HCT116 (cell line): Measurements from ENCODE around the gene NPIPA1. TPM values are rescaled to one million over a fixed set of nuclear protein-coding genes. Genes with fewer than 3 reads are reported as not detected.
"Not testable (repeated sequence)": the region's sequence is repeated elsewhere in the genome, so short reads cannot be mapped to it uniquely, and the experiment has no call there.

Source experiments
- ATAC-seq: fragments of 200-7000 bp; cut with Tn5 transposase; 2 replicates; pipeline ENCODE4 v1.9.1; 2020; ENCODE audit warnings: mild to moderate bottlenecking, moderate library complexity
- BruUV-seq: library from RNA; stranded (reverse); fragments of 400-500 nt; replicated peaks from 2 replicates; lab custom pipeline; 2021; lab: Mats Ljungman, UMichigan
- CTCF ChIA-PET: fragments of 300-600 bp; sonication (Branson Sonifier 250); formaldehyde crosslinking; loops from one replicate; lab custom pipeline; 2021; ENCODE audit warnings: antibody characterized with exemption; lab: Charles Lee
- POLR2A ChIA-PET: fragments of 300-600, 350-600 bp; sonication (Branson Sonifier 250); formaldehyde crosslinking; loops from one replicate; lab custom pipeline; 2021; ENCODE audit warnings: antibody characterized with exemption; lab: Charles Lee
- RAD21 ChIA-PET, 2 experiments: fragments of 300-600 bp; sonication (Branson Sonifier 250); formaldehyde crosslinking; loops; one replicate each; lab custom pipeline; 2023; ENCODE audit warnings: low total read pairs in 2 of 2; ENCODE audit not compliant: uncharacterized antibody in 2 of 2, unreplicated experiment in 2 of 2, low non-redundant PET in 1 of 2; lab: Charles Lee
- DNase-seq: peaks from one replicate; pipeline ENCODE4 v3.0.0-alpha.2; 2010; ENCODE audit warnings: low read depth, low spot score
- H2AFZ ChIP-seq: fragments of 200-600 bp; shearing (Covaris generic), sonication (generic); 2 replicates; pipeline ENCODE4 v1.6.1; 2017; ENCODE audit warnings: low read depth, mixed run types, mixed read lengths, antibody characterized with exemption, low read length; ENCODE audit not compliant: poor library complexity, severe bottlenecking
- H3K27ac ChIP-seq: 2 replicates; pipeline ENCODE4 v1.5.1; 2012; ENCODE audit warnings: low read depth, low read length
- H3K27me3 ChIP-seq: fragments of 200-600 bp; sonication (generic); 2 replicates; pipeline ENCODE4 v1.6.1; 2016; ENCODE audit warnings: mixed run types, low read length, mixed read lengths; ENCODE audit not compliant: insufficient read depth
- H3K36me3 ChIP-seq, 2 experiments: fragments of 200-500 bp in 1 of 2; fragments of 200-600 bp in 1 of 2; sonication (Bioruptor generic) in 1 of 2; sonication (generic) in 1 of 2; 2 replicates each; pipeline versions ENCODE4 v1.5.1 to v1.6.1; 2014 to 2016; ENCODE audit warnings: low read length in 2 of 2, inconsistent platforms in 1 of 2, mixed read lengths in 1 of 2, mixed run types in 1 of 2; ENCODE audit not compliant: insufficient read depth in 2 of 2, control insufficient read depth in 1 of 2
- H3K4me1 ChIP-seq, 2 experiments: fragments of 200-600 bp in 1 of 2; sonication (generic) in 1 of 2; 2 replicates each; pipeline versions ENCODE4 v1.5.1 to v1.6.1; 2012 to 2017; ENCODE audit warnings: low read length in 2 of 2, inconsistent platforms in 1 of 2, mild to moderate bottlenecking in 1 of 2, mixed read lengths in 1 of 2, mixed run types in 1 of 2, moderate library complexity in 1 of 2; ENCODE audit not compliant: insufficient read depth in 2 of 2, control insufficient read depth in 1 of 2
- H3K4me2 ChIP-seq: fragments of 200-600 bp; sonication (generic); 2 replicates; pipeline ENCODE4 v1.6.1; 2017; ENCODE audit warnings: mixed run types, low read length, mixed read lengths
- H3K4me3 ChIP-seq, 2 experiments: fragments of 200-600 bp in 1 of 2; sonication (generic) in 1 of 2; replicated peaks in 1 of 2; 2 replicates each; pipeline ENCODE4 v1.5.1; 2011 to 2016; ENCODE audit warnings: low read length in 2 of 2, control low read depth in 1 of 2, low read depth in 1 of 2, mild to moderate bottlenecking in 1 of 2, mixed read lengths in 1 of 2, mixed run types in 1 of 2
- H3K79me2 ChIP-seq: fragments of 200-600 bp; sonication (generic); 2 replicates; pipeline ENCODE4 v1.6.1; 2017; ENCODE audit warnings: mild to moderate bottlenecking, mixed run types, low read length, moderate library complexity, mixed read lengths; ENCODE audit not compliant: insufficient read depth
- H3K9ac ChIP-seq: fragments of 200-600 bp; sonication (generic); 2 replicates; pipeline ENCODE4 v1.6.1; 2016; ENCODE audit warnings: low read length, mixed read lengths
- H3K9me2 ChIP-seq: fragments of 200-600 bp; sonication (generic), shearing (Covaris generic); 2 replicates; pipeline ENCODE4 v1.6.1; 2017; ENCODE audit warnings: mixed run types, mild to moderate bottlenecking, moderate library complexity; ENCODE audit not compliant: insufficient read depth
- H3K9me3 ChIP-seq, 2 experiments: fragments of 200-500 bp in 1 of 2; fragments of 200-600 bp in 1 of 2; sonication (Bioruptor generic) in 1 of 2; sonication (generic) in 1 of 2; 2 replicates each; pipeline ENCODE4 v1.6.1; 2014 to 2017; ENCODE audit warnings: low read length in 2 of 2, mixed read lengths in 2 of 2, inconsistent platforms in 1 of 2, low read depth in 1 of 2, mild to moderate bottlenecking in 1 of 2, mixed run types in 1 of 2, moderate library complexity in 1 of 2; ENCODE audit not compliant: control insufficient read depth in 1 of 2, insufficient read depth in 1 of 2
- H4K20me1 ChIP-seq: fragments of 200-600 bp; sonication (generic), shearing (Covaris generic); 2 replicates; pipeline ENCODE4 v1.6.1; 2017; ENCODE audit warnings: mixed run types, mild to moderate bottlenecking, moderate library complexity; ENCODE audit not compliant: insufficient read depth
- intact Hi-C: fragments of 100-400 bp; cut with micrococcal nuclease; formaldehyde crosslinking; loops from 2 replicates; pipeline ENCODE4 v1.10.0; 2022
- total RNA-seq: library from RNA; stranded (reverse); gene quantifications from one replicate; pipeline ENCODE4 v1.2.1, GENCODE V29; 2021; ENCODE audit not compliant: unreplicated experiment

Gene NPIPA1
- total RNA-seq, 1 experiment from 2014 or later: 93.4 TPM

GRCh38 chr16:14989291-14990281 lies 52.3 kb downstream of the NPIPA1 start:
- H3K9me3 ChIP-seq, H3K9ac ChIP-seq, H3K4me1 ChIP-seq, H3K9me2 ChIP-seq, intact Hi-C loops, BruUV-seq, CTCF ChIA-PET, H3K36me3 ChIP-seq, H3K27me3 ChIP-seq, DNase-seq, H3K4me3 ChIP-seq, H4K20me1 ChIP-seq, POLR2A ChIA-PET, H3K4me2 ChIP-seq, H3K27ac ChIP-seq, H2AFZ ChIP-seq, RAD21 ChIA-PET: not testable (repeated sequence)
- H3K79me2 ChIP-seq: peaks cover 71% of the 10 kb centered on the region
- ATAC-seq: peak; percentile 64; the same call in 1 of the 2 replicates

GRCh38 chr16:14993277-14994151 lies 56.3 kb downstream of the NPIPA1 start:
- H3K27me3 ChIP-seq, H3K9me3 ChIP-seq, H3K4me1 ChIP-seq, H4K20me1 ChIP-seq, DNase-seq, POLR2A ChIA-PET, H3K4me3 ChIP-seq, H3K9me2 ChIP-seq, CTCF ChIA-PET, ATAC-seq, H3K36me3 ChIP-seq, intact Hi-C loops, H2AFZ ChIP-seq, RAD21 ChIA-PET, BruUV-seq, H3K27ac ChIP-seq, H3K9ac ChIP-seq, H3K4me2 ChIP-seq: not testable (repeated sequence)
- H3K79me2 ChIP-seq: peaks cover 51% of the 10 kb centered on the region

DNA sequence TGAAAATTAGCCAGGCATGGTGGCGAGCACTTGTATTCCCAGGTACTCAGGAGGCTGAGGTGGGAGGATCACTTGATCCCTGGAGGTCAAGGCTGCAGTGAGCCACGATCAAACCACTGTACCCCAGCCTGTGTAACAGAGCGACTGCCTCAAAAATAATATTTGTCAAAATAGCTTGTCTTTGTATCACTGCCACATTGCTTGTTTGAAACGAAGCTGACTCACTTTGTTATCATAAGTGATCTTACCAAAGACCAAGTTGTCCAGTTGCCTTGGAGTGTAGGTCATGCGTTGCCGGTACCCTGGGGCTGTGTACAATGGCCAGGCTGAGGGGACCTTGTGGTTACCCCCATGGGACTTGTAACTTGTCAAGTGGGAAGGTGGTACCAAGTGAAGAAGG lies 59.5 kb downstream of the NPIPA1 start:
- H3K36me3 ChIP-seq, BruUV-seq, RAD21 ChIA-PET, CTCF ChIA-PET, H3K9ac ChIP-seq, ATAC-seq, H3K27ac ChIP-seq, POLR2A ChIA-PET, H3K4me1 ChIP-seq, H3K9me2 ChIP-seq, H4K20me1 ChIP-seq, H2AFZ ChIP-seq, H3K4me3 ChIP-seq, H3K4me2 ChIP-seq, H3K9me3 ChIP-seq, H3K27me3 ChIP-seq, intact Hi-C loops, DNase-seq: not testable (repeated sequence)
- peaks cover 34% of the 10 kb centered on the region for H3K79me2 ChIP-seq

DNA sequence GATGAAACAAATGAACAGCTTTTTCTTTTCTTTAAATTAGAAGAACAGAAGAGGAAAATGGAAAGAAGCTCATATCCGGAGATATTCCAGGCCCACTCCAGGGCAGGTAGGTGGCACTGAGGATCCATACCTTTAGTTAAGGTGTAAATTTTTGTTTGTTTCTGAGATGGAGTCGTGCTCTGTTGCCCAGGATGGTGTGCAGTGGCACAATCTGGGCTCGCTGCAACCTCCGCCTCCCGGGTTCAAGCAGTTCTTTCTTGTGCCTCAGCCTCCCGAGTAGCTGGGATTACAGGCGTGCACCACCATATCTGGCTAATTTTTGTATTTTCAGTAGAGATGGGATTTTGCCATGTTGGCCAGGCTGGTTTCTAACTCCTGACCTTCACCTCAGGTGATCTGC lies 61.1 kb downstream of the NPIPA1 start:
- intact Hi-C loops, H3K9me3 ChIP-seq, H3K4me3 ChIP-seq, BruUV-seq, H3K27me3 ChIP-seq, DNase-seq, H3K9me2 ChIP-seq, RAD21 ChIA-PET, H3K27ac ChIP-seq, POLR2A ChIA-PET, H3K9ac ChIP-seq, H3K4me1 ChIP-seq, H3K36me3 ChIP-seq, ATAC-seq, H3K4me2 ChIP-seq, H4K20me1 ChIP-seq, H2AFZ ChIP-seq, CTCF ChIA-PET: not testable (repeated sequence)
- peaks cover 18% of the 10 kb centered on the region for H3K79me2 ChIP-seq
